ENCODE measurements around the gene GDF2.

DNA sequence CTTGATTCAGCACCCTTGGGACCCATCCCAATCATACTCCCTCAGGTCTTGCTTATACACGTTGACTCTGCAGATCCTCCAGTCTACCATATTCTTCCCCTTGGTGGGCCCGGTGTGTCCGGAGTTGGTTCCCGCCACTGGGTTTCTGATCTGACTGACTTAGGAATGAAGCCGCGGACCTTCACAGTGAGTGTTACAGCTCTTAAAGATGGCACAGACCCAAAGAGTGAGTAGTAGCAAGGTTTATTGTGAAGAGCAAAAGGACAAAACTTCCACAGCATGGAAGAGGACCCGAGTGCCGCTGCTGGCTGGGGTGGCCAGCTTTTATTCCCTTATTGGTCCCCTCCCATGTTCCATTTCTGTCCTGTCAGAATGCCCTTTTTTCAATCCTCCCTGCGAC lies 28.2 kb upstream of the GDF2 start:
- TF ChIP-seq TAF1 (IDR thresholded peaks at IDR 0.05; ENCODE audit: low read depth) (no peak), RAD21 (conservative IDR thresholded peaks at IDR 0.05) (no peak), SMC3 (conservative IDR thresholded peaks at IDR 0.05; ENCODE audit: poor library complexity) (no peak), EP300 (conservative IDR thresholded peaks at IDR 0.05; ENCODE audit: poor library complexity, severe bottlenecking) (no peak)
- TF ChIP-seq, protein P1, sequence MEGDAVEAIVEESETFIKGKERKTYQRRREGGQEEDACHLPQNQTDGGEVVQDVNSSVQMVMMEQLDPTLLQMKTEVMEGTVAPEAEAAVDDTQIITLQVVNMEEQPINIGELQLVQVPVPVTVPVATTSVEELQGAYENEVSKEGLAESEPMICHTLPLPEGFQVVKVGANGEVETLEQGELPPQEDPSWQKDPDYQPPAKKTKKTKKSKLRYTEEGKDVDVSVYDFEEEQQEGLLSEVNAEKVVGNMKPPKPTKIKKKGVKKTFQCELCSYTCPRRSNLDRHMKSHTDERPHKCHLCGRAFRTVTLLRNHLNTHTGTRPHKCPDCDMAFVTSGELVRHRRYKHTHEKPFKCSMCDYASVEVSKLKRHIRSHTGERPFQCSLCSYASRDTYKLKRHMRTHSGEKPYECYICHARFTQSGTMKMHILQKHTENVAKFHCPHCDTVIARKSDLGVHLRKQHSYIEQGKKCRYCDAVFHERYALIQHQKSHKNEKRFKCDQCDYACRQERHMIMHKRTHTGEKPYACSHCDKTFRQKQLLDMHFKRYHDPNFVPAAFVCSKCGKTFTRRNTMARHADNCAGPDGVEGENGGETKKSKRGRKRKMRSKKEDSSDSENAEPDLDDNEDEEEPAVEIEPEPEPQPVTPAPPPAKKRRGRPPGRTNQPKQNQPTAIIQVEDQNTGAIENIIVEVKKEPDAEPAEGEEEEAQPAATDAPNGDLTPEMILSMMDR (IDR thresholded peaks at IDR 0.05; ENCODE audit: poor library complexity, severe bottlenecking): no peak
- TF ChIP-seq, protein P2, sequence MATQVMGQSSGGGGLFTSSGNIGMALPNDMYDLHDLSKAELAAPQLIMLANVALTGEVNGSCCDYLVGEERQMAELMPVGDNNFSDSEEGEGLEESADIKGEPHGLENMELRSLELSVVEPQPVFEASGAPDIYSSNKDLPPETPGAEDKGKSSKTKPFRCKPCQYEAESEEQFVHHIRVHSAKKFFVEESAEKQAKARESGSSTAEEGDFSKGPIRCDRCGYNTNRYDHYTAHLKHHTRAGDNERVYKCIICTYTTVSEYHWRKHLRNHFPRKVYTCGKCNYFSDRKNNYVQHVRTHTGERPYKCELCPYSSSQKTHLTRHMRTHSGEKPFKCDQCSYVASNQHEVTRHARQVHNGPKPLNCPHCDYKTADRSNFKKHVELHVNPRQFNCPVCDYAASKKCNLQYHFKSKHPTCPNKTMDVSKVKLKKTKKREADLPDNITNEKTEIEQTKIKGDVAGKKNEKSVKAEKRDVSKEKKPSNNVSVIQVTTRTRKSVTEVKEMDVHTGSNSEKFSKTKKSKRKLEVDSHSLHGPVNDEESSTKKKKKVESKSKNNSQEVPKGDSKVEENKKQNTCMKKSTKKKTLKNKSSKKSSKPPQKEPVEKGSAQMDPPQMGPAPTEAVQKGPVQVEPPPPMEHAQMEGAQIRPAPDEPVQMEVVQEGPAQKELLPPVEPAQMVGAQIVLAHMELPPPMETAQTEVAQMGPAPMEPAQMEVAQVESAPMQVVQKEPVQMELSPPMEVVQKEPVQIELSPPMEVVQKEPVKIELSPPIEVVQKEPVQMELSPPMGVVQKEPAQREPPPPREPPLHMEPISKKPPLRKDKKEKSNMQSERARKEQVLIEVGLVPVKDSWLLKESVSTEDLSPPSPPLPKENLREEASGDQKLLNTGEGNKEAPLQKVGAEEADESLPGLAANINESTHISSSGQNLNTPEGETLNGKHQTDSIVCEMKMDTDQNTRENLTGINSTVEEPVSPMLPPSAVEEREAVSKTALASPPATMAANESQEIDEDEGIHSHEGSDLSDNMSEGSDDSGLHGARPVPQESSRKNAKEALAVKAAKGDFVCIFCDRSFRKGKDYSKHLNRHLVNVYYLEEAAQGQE (IDR thresholded peaks at IDR 0.05; ENCODE audit: borderline replicate concordance): no peak

All from neural cell (in vitro differentiated cells).